Fibroblast of skin of scalp (primary cell): Measurements from ENCODE around the gene ZCCHC7.
"Not testable (repeated sequence)": the region's sequence is repeated elsewhere in the genome, so short reads cannot be mapped to it uniquely, and the experiment has no call there.

Experiments used
- DNase-seq: peaks from one replicate; pipeline ENCODE4 v3.0.0-alpha.2; 2013

ZCCHC7 gene

DNA sequence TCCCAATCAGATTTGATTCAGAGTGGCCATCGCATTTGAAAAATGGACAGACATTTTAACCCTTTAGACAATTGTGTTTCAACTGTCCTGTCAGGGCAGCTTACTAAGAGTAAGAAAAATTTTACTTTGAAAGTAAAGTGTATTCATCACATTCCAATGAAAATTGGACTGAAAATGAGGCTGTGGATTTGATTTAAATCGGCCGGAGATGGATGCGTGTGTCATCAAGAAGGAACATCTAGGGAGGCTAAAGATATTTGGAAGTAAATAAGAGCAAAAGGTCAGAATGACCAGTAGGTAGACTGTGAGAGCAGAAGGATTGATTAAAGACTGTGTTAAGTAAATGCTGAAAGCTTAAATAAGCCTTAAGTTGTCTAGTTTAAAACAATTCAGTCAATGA lies 1.5 kb downstream of the ZCCHC7 start:
- DNase-seq: no peak

GRCh38 chr9:37126214-37126788 lies 5.9 kb downstream of the ZCCHC7 start:
- no peak for DNase-seq

- DNase-seq: no peak
Measured at GRCh38 chr9:37127018-37127417, 6.6 kb downstream of the ZCCHC7 start.

GRCh38 chr9:37128051-37128450 lies 7.7 kb downstream of the ZCCHC7 start:
- DNase-seq: no peak

DNA sequence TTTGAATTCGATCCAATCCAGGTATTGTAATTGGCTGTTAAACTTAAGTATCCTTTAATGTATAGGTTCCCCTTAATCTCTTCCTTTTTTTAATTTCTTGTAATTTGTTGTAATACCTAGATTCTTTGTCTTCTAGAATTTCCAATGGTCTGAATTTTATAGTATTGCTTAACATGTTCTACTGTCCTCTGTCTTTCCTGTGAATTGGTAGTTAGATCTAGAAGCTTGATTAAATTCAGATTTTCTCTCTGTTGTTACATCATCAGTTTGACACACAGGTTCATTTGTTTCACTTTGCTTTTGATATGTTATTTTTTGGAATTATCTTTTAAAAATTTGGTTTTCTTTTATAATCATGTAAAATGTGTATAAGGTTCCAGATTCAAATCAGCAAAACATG lies 13.8 kb downstream of the ZCCHC7 start:
- DNase-seq: no peak

GRCh38 chr9:37141015-37141414 lies 20.6 kb downstream of the ZCCHC7 start:
- no peak for DNase-seq

DNA sequence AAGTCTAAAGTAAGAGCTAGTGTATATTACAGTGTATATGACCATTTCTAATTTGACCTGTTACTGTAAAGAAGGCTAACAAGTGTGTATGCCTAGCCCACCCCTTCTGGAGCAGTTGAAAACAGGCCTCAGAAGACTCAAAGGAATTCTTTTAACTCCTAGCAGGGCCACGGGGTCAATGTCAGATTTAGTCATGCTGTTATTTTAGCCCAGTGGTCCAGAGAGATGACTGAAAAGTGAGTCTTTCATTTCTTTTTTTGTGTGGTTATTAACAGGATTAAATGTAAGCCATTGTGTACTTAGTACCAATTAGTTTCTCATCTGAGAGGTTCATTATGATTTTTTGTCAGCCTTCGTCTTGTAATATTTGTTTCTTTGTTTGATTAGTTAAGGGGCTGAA lies 24.4 kb downstream of the ZCCHC7 start:
- DNase-seq: no peak

GRCh38 chr9:37146410-37146809 lies 26.0 kb downstream of the ZCCHC7 start:
- no peak for DNase-seq

DNA sequence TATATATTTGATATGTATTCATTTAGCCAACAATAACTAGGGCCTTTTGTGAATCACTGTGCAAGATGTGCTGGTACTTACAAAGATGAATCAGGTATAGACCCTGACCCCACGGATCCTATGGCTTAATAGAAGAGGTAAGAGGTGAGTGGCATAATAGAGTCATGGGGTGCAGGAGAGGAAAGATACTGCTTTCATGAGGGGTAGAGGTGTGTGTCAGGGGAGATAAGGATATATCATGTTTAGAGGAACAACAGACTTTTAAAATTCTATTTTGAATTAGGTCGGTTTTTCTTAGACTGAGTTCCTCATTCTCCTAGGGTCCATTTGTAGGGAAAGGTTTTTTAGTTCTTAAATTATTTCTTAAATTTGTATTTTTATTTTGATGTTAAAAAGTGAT lies 27.8 kb downstream of the ZCCHC7 start:
- no peak for DNase-seq

DNA sequence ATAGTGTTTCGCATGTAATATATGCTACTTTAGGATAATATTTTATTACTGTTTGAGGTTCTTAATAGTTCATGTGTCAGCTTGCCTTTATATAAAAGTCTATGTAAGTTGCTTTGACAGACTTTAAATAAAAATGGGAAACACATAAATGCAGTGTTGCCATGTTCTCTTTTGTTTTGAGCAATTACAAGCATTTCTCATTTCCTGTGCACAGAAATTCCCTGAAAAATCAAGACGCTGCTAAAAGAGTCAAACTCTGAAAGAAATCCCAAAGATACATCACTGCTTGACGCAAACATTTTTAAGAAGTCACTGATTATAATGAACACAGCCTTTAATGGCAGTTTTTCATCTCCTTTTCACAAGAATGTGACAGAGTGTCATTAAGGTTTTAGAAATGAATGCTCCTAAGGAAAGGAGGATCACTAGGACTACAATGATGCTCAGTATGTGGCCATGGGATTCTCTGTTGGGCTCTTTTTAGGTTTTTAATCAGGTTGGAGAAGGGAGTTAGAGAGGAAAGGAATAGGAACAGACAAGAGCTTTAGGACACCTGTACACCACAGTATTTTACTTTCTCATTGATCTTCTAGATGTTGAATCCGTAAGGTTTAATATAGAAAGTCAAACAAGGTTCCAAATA lies 29.4 kb downstream of the ZCCHC7 start:
- DNase-seq: no peak

GRCh38 chr9:37150415-37150814 lies 30.0 kb downstream of the ZCCHC7 start:
- DNase-seq: no peak

- no peak for DNase-seq
Measured at GRCh38 chr9:37151812-37152211, 31.4 kb downstream of the ZCCHC7 start.

DNA sequence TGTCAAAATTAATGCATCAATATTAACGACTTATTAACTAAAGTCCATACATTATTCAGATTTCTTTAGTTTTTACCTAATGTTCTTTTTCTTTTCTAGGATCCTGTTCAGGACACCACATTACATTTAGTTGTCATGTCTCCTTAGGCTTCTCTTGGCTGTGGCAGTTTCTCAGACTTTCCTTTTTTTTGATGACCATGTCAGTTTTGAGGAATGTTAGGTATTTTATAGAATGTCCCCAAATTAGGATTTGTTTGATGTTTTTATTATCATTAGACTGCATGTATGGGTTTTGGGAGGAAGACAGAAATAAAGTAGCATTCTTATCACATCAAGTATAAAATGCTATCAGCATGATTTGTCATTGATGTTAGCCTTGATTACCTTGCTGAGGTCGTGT lies 32.0 kb downstream of the ZCCHC7 start:
- peak; percentile 6 for DNase-seq

DNA sequence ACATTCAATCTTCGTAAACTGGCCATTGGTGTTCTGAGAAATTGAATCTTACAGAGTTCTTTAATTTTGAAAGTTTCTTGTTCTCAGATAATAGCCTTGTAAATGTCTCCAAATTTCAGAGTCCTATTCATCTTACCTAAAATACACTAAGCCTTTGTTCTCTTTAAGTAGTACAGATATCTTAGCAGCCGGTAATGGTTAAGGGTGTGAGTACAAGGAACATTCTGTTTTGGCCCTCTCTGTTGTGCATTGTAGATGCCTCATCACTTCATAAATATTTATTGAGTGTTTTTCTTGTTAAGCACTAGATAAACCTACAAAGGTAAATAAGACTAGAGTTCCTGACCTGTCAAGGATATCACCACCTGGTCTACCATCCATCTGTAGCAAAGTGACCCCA lies 35.2 kb downstream of the ZCCHC7 start:
- DNase-seq: no peak

DNA sequence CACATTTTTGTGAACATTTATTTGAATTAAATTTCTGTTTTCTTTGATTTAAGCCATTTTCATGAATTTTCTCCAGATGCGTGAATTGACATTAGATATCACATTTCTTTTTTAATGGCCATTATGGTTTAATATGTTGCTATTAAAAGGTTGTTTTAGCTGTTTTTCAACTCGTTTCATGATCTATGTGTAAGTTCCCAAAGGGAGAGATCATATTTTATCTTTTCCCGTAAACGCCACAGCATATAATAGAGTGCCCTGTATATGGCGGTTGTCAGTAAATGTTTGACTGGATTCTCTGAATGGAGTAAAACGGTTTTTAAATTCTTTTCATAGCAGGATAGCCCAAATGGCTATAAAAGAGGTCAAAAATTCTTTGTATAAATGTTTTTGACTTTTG lies 35.8 kb downstream of the ZCCHC7 start:
- DNase-seq: no peak

DNA sequence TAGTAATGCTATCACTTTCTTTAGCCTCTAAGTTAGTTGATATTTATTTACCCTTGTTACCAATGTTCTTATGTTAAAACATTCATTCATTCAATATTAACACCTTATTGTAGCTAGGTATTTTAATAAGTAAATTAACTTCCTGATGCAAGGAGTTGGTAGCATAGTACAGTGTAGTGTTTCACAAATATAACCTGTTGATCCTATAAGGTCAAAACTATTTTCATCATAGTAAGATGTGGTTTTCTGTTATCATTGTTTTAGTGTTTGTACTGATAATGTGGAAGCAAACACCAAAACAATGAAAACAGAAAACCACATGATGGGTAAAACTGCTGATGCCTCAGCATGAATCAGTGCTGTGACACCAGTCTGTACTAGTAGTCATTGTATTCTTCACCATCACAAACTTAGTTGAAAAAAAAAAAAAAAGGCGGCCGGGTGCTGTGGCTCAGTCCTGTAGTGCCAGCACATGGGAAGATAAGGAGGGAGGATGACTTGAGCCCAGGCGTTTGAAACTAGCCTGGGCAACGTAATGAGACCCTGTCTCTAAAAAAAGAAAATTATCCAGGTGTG lies 36.5 kb downstream of the ZCCHC7 start:
- DNase-seq: no peak

DNA sequence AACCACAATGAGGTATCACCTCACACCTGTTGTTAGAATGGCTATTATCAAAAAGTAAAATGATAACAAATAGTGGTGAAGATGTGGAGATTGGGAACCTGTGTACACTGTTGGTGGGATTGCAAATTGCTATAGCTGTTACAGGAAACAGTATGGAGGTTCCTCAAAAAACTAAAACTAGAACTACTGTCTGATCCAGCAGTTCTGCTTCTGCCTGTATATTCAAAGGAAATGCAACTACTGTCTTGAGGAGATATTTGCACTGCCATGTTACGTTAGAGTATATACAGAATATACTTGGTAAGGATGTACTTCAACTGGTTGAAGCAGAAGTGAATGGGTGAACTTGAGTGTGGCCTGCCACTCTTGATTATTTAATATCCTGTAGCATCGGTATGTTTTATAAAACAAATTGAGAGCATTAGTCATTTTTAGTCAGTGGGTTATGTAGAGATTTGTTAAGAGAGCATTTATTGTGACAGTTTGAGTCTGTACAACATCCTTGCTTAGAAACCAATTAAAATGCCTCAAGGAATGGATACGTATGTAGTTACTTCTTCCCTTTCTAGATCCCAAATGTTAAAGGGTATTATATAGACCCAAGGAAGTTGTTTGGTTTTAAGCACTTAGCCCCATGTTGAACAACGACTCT lies 37.5 kb downstream of the ZCCHC7 start:
- no peak for DNase-seq

DNA sequence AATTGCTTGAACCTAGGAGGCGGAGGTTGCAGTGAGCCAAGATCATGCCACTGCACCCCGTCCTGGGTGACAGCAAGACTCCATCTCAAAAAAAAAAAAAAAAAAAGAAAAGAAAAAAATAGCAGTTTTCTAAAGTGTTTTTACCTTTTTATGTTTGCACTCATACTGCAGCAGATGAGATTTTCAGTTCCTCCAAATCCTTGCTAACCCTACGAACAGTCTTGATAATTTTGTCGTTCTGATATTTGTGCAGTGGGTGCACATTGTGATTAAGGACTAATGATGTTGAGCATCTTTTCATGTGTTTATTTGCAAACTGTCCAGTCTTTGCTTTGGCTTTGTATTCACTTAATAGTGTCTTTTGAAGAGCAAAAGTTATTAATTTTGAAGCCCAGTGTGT lies 42.9 kb downstream of the ZCCHC7 start:
- DNase-seq: no peak

- DNase-seq: not testable (repeated sequence)
Measured at GRCh38 chr9:37164335-37164734, 44.0 kb downstream of the ZCCHC7 start.

- no peak for DNase-seq
Measured at GRCh38 chr9:37165644-37166043, 45.3 kb downstream of the ZCCHC7 start.

GRCh38 chr9:37167456-37168047 lies 47.2 kb downstream of the ZCCHC7 start:
- no peak for DNase-seq

DNA sequence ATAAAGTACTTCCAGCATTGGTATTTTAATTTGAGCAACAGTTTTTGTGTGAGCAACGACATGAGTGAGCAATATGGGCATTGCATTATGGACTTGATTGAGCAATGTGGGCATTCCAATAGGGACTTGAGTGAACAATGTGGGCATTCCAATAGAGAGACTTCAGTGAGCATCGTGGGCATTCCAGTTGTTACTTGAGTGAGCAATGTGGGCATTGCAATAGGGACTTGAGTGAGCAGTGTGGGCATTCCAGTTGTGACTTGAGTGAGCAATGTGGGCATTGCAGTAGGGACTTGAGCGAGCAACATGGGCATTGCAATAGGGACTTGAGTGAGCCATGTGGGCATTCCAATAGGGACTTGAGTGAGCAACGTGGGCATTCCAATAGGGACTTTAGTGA lies 52.2 kb downstream of the ZCCHC7 start:
- DNase-seq: no peak

- DNase-seq: peak; percentile 63
Measured at GRCh38 chr9:37174247-37174646, 53.9 kb downstream of the ZCCHC7 start.

DNA sequence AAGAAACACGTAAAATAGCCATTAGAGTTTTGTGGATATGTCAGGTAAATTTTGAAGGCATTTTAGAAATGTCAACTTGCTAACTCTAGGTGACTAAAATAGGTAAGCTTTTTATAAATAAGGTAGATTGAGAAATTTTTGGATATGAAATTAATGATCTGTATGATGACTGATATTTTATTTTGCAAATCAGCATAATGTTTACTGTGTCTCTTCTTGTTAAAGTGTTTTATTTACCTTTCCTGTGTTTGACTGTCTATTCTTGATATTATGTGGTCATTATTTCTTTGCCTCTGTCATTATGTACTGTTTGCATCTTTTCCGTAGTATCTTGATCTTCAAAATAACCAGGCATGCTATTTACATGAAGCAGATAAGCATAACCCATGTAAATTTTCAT lies 58.4 kb downstream of the ZCCHC7 start:
- DNase-seq: no peak
